IMR-90 (cell line): ENCODE data around the gene FZD7. TPM values are rescaled to one million over a fixed set of nuclear protein-coding genes. Genes with fewer than 3 reads are reported as not detected.

Experiments
- ATAC-seq: fragments of 200-7000 bp; cut with Tn5 transposase; 2 replicates; pipeline ENCODE4 v1.9.1; 2020; ENCODE audit warnings: low read depth, mild to moderate bottlenecking, moderate library complexity
- BruUV-seq: library from RNA; stranded (reverse); fragments of 400-500 nt; replicated peaks from 2 replicates; lab custom pipeline; 2021; lab: Mats Ljungman, UMichigan
- CTCF ChIA-PET: fragments of 300-600 bp; formaldehyde crosslinking; extraction: SDS; loops from one replicate; lab custom pipeline; 2021; ENCODE audit warnings: antibody characterized with exemption; lab: Yijun Ruan, JAX
- POLR2A ChIA-PET: fragments of 300-600 bp; sonication (Branson Sonifier 250); formaldehyde crosslinking; loops from one replicate; lab custom pipeline; 2022; ENCODE audit warnings: antibody characterized with exemption; ENCODE audit not compliant: unreplicated experiment; lab: Charles Lee
- DNase-seq: peaks from one replicate; pipeline ENCODE4 v3.0.0; 2013
- H2AFZ ChIP-seq: replicated peaks from 2 replicates; pipeline ENCODE3; 2013; ENCODE audit warnings: low read length, mild to moderate bottlenecking; ENCODE audit not compliant: poor library complexity
- H2AK5ac ChIP-seq: 2 replicates; pipeline ENCODE4 v1.6.1; 2013; ENCODE audit warnings: low read depth, low read length, inconsistent platforms
- H2AK9ac ChIP-seq: replicated peaks from 2 replicates; pipeline ENCODE3; 2013; ENCODE audit warnings: mild to moderate bottlenecking, low read depth, low read length, moderate library complexity; ENCODE audit not compliant: poor library complexity
- H2BK120ac ChIP-seq: 2 replicates; pipeline ENCODE4 v1.6.1; 2013; ENCODE audit warnings: low read depth, low read length, inconsistent platforms
- H2BK15ac ChIP-seq: 3 replicates; pipeline ENCODE4 v1.6.1; 2013; ENCODE audit warnings: low read depth, low read length, inconsistent platforms
- H2BK20ac ChIP-seq: 2 replicates; pipeline ENCODE4 v1.6.1; 2013; ENCODE audit warnings: low read depth, mild to moderate bottlenecking, inconsistent platforms, low read length, moderate library complexity
- H2BK5ac ChIP-seq: 2 replicates; pipeline ENCODE4 v1.6.1; 2013; ENCODE audit warnings: mild to moderate bottlenecking, low read depth, low read length, inconsistent platforms; ENCODE audit not compliant: poor library complexity, severe bottlenecking
- H3K14ac ChIP-seq: replicated peaks from 2 replicates; pipeline ENCODE4 v1.6.1; 2013; ENCODE audit warnings: low read depth, low read length, inconsistent platforms
- H3K18ac ChIP-seq: 2 replicates; pipeline ENCODE4 v1.6.1; 2013; ENCODE audit warnings: low read depth, low read length, control low read depth
- H3K23ac ChIP-seq: 2 replicates; pipeline ENCODE4 v1.6.1; 2013; ENCODE audit warnings: low read depth, low read length, inconsistent platforms
- H3K27ac ChIP-seq: 2 replicates; pipeline ENCODE4 v1.5.1; 2013; ENCODE audit warnings: mild to moderate bottlenecking, control low read depth, low read length; ENCODE audit not compliant: insufficient read depth
- H3K27me3 ChIP-seq: 2 replicates; pipeline ENCODE4 v1.6.1; 2013; ENCODE audit warnings: low read length; ENCODE audit not compliant: control insufficient read depth, insufficient read depth
- H3K36me3 ChIP-seq: 2 replicates; pipeline ENCODE4 v1.6.1; 2013; ENCODE audit warnings: low read length, mixed read lengths; ENCODE audit not compliant: control insufficient read depth, insufficient read depth
- H3K4ac ChIP-seq: 2 replicates; pipeline ENCODE4 v1.6.1; 2013; ENCODE audit warnings: low read depth, low read length, inconsistent platforms
- H3K4me1 ChIP-seq: 2 replicates; pipeline ENCODE4 v1.6.1; 2013; ENCODE audit warnings: low read length, mixed read lengths; ENCODE audit not compliant: control insufficient read depth, insufficient read depth
- H3K4me2 ChIP-seq: 2 replicates; pipeline ENCODE4 v1.6.1; 2013; ENCODE audit warnings: low read depth, mild to moderate bottlenecking, control low read depth, low read length, moderate library complexity
- H3K4me3 ChIP-seq: 2 replicates; pipeline ENCODE4 v1.5.1; 2013; ENCODE audit warnings: low read depth, mild to moderate bottlenecking, control low read depth, low read length, moderate library complexity; ENCODE audit not compliant: insufficient read depth
- H3K56ac ChIP-seq: 2 replicates; pipeline ENCODE4 v1.6.1; 2013; ENCODE audit warnings: low read length, inconsistent platforms; ENCODE audit not compliant: insufficient read depth; ENCODE audit errors: extremely low read depth
- H3K79me1 ChIP-seq, 2 experiments: 2 replicates each; pipeline ENCODE4 v1.6.1; 2013; ENCODE audit warnings: low read length in 2 of 2, inconsistent platforms in 1 of 2, low read depth in 1 of 2
- H3K9ac ChIP-seq: 2 replicates; pipeline ENCODE4 v1.6.1; 2013; ENCODE audit warnings: low read depth, low read length, control low read depth
- H3K9me1 ChIP-seq: 2 replicates; pipeline ENCODE4 v1.6.1; 2013; ENCODE audit warnings: low read length, inconsistent platforms; ENCODE audit not compliant: insufficient read depth
- H3K9me3 ChIP-seq: 2 replicates; pipeline ENCODE4 v1.6.1; 2013; ENCODE audit warnings: low read length; ENCODE audit not compliant: control insufficient read depth, insufficient read depth
- H4K20me1 ChIP-seq: 2 replicates; pipeline ENCODE4 v1.6.1; 2013; ENCODE audit warnings: low read length, inconsistent platforms; ENCODE audit not compliant: insufficient read depth
- H4K5ac ChIP-seq: 2 replicates; pipeline ENCODE4 v1.6.1; 2013; ENCODE audit warnings: mild to moderate bottlenecking, low read depth, low read length, control low read depth
- H4K8ac ChIP-seq, 2 experiments: 2 replicates each; pipeline ENCODE4 v1.6.1; 2013; ENCODE audit warnings: low read depth in 2 of 2, low read length in 2 of 2, control low read depth in 1 of 2, inconsistent platforms in 1 of 2
- H4K91ac ChIP-seq: 2 replicates; pipeline ENCODE4 v1.6.1; 2013; ENCODE audit warnings: low read depth, low read length, inconsistent platforms; ENCODE audit not compliant: insufficient read depth
- RFX5 ChIP-seq: IDR thresholded peaks from 2 replicates; pipeline ENCODE4 v1.8.0; 2012; ENCODE audit warnings: low read depth, mild to moderate bottlenecking, low read length, moderate library complexity
- SMC3 ChIP-seq: fragments of 150-350 bp; IDR thresholded peaks from 2 replicates; pipeline ENCODE4 v1.6.1; 2016; ENCODE audit warnings: low read depth, mild to moderate bottlenecking, antibody characterized with exemption, low read length, moderate library complexity
- WGBS, 2 experiments: methylation state at CpG; one replicate each; pipeline versions ENCODE4 v1.1.5 to v1.1.7; 2013; ENCODE audit warnings: missing lambda C conversion rate in 2 of 2; ENCODE audit not compliant: insufficient read length in 1 of 2; ENCODE audit errors: extremely low coverage in 2 of 2; 5-methylcytosine and 5-hydroxymethylcytosine counted together
- dilution Hi-C: fragments of 300-500 bp; cut with HindIII; formaldehyde crosslinking; loops from one replicate; pipeline ENCODE4 v1.14.3; 2018; ENCODE audit warnings: low sequenced_read_pairs; ENCODE audit not compliant: unreplicated experiment
- in situ Hi-C: fragments of 300-500 bp; cut with MboI; formaldehyde crosslinking; loops from 3 replicates; pipeline ENCODE4 v1.14.3; 2019; ENCODE audit warnings: low sequenced_read_pairs, inconsistent platforms, mixed read lengths
- intact Hi-C: fragments of 100-400 bp; cut with micrococcal nuclease; formaldehyde crosslinking; loops from 2 replicates; pipeline ENCODE4 v1.10.0; 2022
- polyA plus RNA-seq, 3 experiments: library from polyadenylated mRNA; depleted of rRNA; stranded (reverse); fragments of >200 nt; gene quantifications; 2 replicates each; pipeline ENCODE4 v1.2.3, GENCODE V29; 2012; ENCODE audit warnings: low replicate concordance in 1 of 3
- total RNA-seq: library from RNA; depleted of rRNA; stranded (reverse); fragments of >200 nt; gene quantifications from 2 replicates; pipeline ENCODE4 v1.2.3, GENCODE V29; 2012

The FZD7 gene
- total and polyA plus RNA-seq, 2 of the 4 experiments (the other 2 are of a cell fraction) = 62.4 to 90.9 TPM

DNA sequence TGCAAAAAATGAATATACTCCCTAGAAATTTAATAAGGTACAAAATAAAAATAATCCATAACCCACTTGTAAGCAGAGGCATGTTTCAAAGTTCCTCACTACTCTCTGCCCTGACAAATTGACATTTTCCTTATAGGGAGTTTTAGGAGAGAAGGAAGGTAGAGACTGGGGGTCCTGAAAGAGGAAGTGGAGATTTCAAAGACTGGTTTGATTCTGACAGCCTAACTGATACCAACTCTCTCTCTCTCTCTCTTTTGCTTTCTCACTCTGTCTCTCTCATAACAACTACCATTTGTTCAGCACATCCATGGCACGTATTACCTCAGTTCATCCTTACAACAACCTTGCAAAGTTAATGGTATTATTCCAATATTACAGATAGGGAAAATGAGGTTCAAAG lies 18.6 kb downstream of the FZD7 start:
- Histone ChIP-seq H3K14ac (peak overlapping the region; percentile 17; the same call in 1 of the 2 replicates), H3K9me1 (0 out of 2 replicates have a peak, but pooled peaks cover 3% of the 10 kb centered on the region), H3K36me3 (no peaks in the 10 kb centered on the region), H3K56ac (no peak overlapping the region), H3K9me3 (no peaks in the 10 kb centered on the region), H2AK9ac (no peak overlapping the region), H2BK15ac (no peak overlapping the region; the same call in 2 of the 3 replicates), H3K4me1 (peaks cover 5% of the 10 kb centered on the region), H2BK20ac (peak overlapping the region; percentile 24; the same call in 1 of the 2 replicates), H4K20me1 (no peaks in the 10 kb centered on the region), H2BK5ac (no peak overlapping the region), H3K18ac (peak overlapping the region; percentile 50), H3K9ac (no peak overlapping the region), H2AFZ (no peak overlapping the region), H3K27ac (no peak overlapping the region), H4K5ac (no peak overlapping the region), H3K79me1 (no peaks in the 10 kb centered on the region), H4K91ac (no peak overlapping the region), H3K4me2 (no peak overlapping the region), H2BK120ac (no peak overlapping the region), H3K27me3 (no peaks in the 10 kb centered on the region), H4K8ac (no peak overlapping the region), H3K4ac (peak overlapping the region; percentile 35; the same call in 1 of the 2 replicates), H3K23ac (no peak overlapping the region), H3K4me3 (no peak overlapping the region), H2AK5ac (no peak overlapping the region)
- DNase-seq (no peak), ATAC-seq (no peak)
- ChIA-PET POLR2A (interaction anchor here (0.6 kb wide), 1 partner anchor 63 kb away, joined by 8 read pairs; no protein-coding TSS in a partner anchor), CTCF (no interaction called here)
- WGBS, 2 experiments = no CpG with 5 or more reads among the region's 1 CpG
- in situ Hi-C loops (no loop called here), dilution Hi-C loops (no loop called here), intact Hi-C loops (no loop called here)
- TF ChIP-seq SMC3 (no peak), RFX5 (no peak)
- no TSS peak for BruUV-seq
